ENCODE measurements around the gene BSG.
"Not testable (repeated sequence)": the region's sequence is repeated elsewhere in the genome, so short reads cannot be mapped to it uniquely, and the experiment has no call there.

BSG gene

DNA sequence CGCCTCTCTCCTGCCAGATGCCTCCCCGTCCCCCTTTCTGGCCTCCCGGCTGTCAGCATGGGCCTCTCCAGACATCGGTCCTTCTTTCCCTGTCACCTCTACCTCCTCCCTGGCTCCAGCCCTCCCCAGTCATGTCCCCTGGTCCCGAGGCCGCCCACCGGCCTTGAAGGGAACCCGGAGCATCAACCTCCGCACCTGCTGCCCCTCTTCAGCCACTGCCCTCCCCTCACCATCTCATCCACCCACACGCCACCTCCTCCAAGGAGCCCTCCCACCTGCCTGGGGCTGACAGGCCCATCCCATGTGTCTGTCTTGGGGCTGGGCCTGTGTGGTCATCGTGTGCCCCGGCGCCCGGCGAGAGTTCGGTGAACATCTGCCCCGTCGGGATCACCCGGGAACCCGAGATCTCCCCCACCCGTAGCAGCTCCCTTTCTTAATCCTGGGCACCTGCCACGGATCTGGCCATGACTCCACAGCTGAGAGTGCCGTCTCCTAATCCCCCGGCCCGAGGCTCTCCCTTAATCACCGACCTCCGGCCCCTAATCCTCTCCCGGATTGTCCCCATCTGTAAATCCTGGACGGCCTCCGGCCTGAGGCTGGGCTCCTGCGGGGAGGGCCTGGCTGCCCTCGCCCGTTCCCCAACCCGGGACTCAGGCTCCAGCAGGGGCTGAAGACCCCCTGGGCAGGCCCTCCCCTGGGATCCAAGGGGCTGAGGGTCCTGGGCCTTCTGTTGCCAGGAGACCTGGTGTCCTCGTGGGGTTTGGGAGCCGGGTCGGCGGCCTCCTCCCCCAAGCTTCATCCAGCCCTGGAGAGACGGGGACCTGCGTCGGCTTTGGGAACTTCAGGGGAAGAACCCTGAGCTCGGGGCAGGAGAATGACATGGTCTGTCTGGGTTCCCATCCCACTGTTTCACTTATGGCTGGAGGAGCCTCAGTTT lies 23.2 kb downstream of the BSG start:
- DNase-seq (ENCODE audit: low read depth, low spot score): no peak
- H3K9me3 ChIP-seq (ENCODE audit: control insufficient read depth, insufficient read depth, low read length): no peaks in the 10 kb centered on the region
- H3K27me3 ChIP-seq (ENCODE audit: control insufficient read depth, insufficient read depth, low read length): peaks cover 7% of the 10 kb centered on the region; the same call in 1 of the 2 replicates
- peaks cover 2% of the 10 kb centered on the region; the same call in 1 of the 2 replicates for H3K4me1 ChIP-seq (ENCODE audit: control insufficient read depth, insufficient read depth, low read length)
- H3K36me3 ChIP-seq (ENCODE audit: control insufficient read depth, insufficient read depth, low read length): no peaks in the 10 kb centered on the region
- H3K4me3 ChIP-seq (ENCODE audit: low read length): no peak overlapping the region
- WGBS (ENCODE audit: insufficient coverage, insufficient read length): no CpG with 5 or more reads among the region's 42 CpGs
- H3K27ac ChIP-seq (ENCODE audit: low read length): no peak overlapping the region

DNA sequence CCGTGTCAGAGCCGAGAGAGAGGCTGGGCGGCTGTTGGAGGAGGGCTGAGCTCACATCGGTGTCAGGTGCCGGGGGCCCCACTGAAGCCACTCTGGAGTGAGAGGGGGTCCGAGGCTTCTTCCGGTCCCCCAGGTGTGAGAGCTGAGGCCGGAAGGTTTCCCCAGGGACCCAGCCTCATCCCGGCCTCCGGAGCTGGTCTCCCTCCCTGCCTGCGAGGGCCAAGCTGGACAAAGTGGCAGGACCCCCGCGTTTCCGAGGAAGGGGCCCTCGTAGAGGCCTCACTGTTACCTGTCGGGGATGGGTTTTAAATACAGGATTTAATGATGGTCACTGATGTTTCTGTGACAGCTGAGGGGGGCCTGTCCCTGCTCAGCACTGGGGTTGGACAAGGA lies 23.9 kb downstream of the BSG start:
- WGBS (ENCODE audit: insufficient coverage, insufficient read length): no CpG with 5 or more reads among the region's 16 CpGs
- H3K9me3 ChIP-seq (ENCODE audit: control insufficient read depth, insufficient read depth, low read length): no peaks in the 10 kb centered on the region
- H3K36me3 ChIP-seq (ENCODE audit: control insufficient read depth, insufficient read depth, low read length): no peaks in the 10 kb centered on the region
- peaks cover 2% of the 10 kb centered on the region; the same call in 1 of the 2 replicates for H3K4me1 ChIP-seq (ENCODE audit: control insufficient read depth, insufficient read depth, low read length)
- no peak overlapping the region for H3K4me3 ChIP-seq (ENCODE audit: low read length)
- DNase-seq (ENCODE audit: low read depth, low spot score): no peak
- H3K27me3 ChIP-seq (ENCODE audit: control insufficient read depth, insufficient read depth, low read length): peaks cover 2% of the 10 kb centered on the region; the same call in 1 of the 2 replicates
- no peak overlapping the region for H3K27ac ChIP-seq (ENCODE audit: low read length)

DNA sequence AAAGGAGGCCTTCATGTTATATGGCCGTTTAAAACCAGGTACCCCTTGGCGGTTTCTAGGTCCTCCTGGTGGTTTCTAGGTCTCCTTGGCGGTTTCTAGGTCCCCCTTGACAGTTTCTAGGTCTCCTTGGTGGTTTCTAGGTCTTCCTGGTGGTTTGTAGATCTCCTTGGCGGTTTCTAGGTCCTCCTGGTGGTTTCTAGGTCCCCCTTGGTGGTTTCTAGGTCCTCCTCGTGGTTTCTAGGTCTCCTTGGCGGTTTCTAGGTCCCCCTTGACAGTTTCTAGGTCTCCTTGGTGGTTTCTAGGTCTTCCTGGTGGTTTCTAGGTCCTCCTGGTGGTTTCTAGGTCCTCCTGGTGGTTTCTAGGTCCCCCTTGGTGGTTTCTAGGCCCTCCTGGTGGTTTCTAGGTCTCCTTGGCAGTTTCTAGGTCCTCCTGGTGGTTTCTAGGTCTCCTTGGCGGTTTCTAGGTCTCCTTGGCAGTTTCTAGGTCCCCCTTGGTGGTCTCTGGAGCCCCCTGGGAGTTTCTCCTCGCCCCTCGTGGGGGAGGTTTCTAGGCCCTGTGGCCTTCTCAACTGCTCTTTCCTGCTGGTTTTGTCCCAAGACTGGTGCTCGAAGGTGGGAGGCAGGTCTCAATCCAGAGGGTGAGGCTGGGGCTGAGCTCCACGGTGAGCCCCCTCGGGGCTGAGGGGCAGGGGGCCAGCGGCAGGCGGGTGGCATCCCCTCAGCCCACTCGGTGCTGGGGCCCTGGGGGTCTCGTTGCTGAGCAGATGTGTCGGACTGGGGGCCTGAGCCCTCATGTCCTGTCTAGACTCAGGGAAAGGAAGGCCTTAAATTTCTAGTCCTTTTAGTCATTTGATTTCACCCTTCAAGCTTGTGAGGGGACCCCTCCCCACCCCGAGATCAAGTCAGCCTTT lies 25.3 kb downstream of the BSG start:
- no CpG with 5 or more reads among the region's 18 CpGs for WGBS (ENCODE audit: insufficient coverage, insufficient read length)
- Histone ChIP-seq H3K4me1 (ENCODE audit: control insufficient read depth, insufficient read depth, low read length) (no peaks in the 10 kb centered on the region), H3K27ac (ENCODE audit: low read length) (no peak overlapping the region), H3K27me3 (ENCODE audit: control insufficient read depth, insufficient read depth, low read length) (no peaks in the 10 kb centered on the region), H3K4me3 (ENCODE audit: low read length) (no peak overlapping the region), H3K36me3 (ENCODE audit: control insufficient read depth, insufficient read depth, low read length) (no peaks in the 10 kb centered on the region; the same call in 1 of the 2 replicates), H3K9me3 (ENCODE audit: control insufficient read depth, insufficient read depth, low read length) (no peaks in the 10 kb centered on the region)
- no peak for DNase-seq (ENCODE audit: low read depth, low spot score)

DNA sequence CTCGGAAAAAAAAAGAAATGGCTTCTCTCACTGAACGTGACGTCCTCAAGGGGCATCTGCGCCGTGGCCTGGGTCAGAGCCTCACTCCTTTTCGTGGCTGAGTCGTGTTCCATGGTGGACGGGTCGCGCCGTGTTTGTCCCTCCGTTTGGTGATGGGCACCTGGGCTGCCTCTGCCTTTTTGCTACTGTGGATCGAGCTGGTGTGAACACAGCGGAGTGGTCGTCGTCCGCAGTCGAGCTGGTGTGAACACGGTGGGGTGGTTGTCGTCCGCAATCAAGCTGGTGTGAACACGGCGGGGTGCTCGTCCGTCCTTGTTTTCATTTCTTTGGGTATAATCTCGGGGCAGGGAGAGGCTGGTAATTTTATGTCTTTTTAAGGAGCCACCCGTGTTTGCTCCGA lies 28.9 kb downstream of the BSG start:
- 0 out of 2 replicates have a peak, but pooled peaks cover 2% of the 10 kb centered on the region for H3K9me3 ChIP-seq (ENCODE audit: control insufficient read depth, insufficient read depth, low read length)
- WGBS (ENCODE audit: insufficient coverage, insufficient read length): no CpG with 5 or more reads among the region's 28 CpGs
- no peaks in the 10 kb centered on the region; the same call in 1 of the 2 replicates for H3K36me3 ChIP-seq (ENCODE audit: control insufficient read depth, insufficient read depth, low read length)
- H3K4me1 ChIP-seq (ENCODE audit: control insufficient read depth, insufficient read depth, low read length): no peaks in the 10 kb centered on the region
- no peak for DNase-seq (ENCODE audit: low read depth, low spot score)
- no peak overlapping the region for H3K27ac ChIP-seq (ENCODE audit: low read length)
- no peak overlapping the region for H3K4me3 ChIP-seq (ENCODE audit: low read length)
- no peaks in the 10 kb centered on the region for H3K27me3 ChIP-seq (ENCODE audit: control insufficient read depth, insufficient read depth, low read length)

DNA sequence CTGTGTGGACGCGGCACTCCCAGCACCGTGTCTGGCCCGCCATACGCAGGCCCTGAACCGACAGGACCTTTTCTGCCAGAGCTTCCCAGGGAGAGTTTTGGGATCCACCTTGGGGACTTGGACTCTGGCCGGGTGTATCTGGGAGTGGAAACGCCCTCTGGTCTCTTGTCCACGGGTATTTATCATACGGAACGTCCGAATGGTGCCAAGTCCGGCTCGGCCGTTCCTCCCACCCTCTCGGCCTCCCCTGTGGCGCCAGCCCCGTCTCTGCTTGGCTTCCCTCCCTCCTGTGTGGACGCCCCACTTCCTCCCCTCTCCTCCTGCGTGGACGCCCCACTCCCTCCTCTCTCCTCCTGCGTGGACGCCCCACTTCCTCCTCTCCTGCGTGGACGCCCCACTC lies 29.4 kb downstream of the BSG start:
- H3K4me3 ChIP-seq (ENCODE audit: low read length): no peak overlapping the region
- no CpG with 5 or more reads among the region's 25 CpGs for WGBS (ENCODE audit: insufficient coverage, insufficient read length)
- no peaks in the 10 kb centered on the region for H3K4me1 ChIP-seq (ENCODE audit: control insufficient read depth, insufficient read depth, low read length)
- no peak for DNase-seq (ENCODE audit: low read depth, low spot score)
- H3K9me3 ChIP-seq (ENCODE audit: control insufficient read depth, insufficient read depth, low read length): 0 out of 2 replicates have a peak, but pooled peaks cover 2% of the 10 kb centered on the region
- no peaks in the 10 kb centered on the region for H3K27me3 ChIP-seq (ENCODE audit: control insufficient read depth, insufficient read depth, low read length)
- no peak overlapping the region for H3K27ac ChIP-seq (ENCODE audit: low read length)
- no peaks in the 10 kb centered on the region; the same call in 1 of the 2 replicates for H3K36me3 ChIP-seq (ENCODE audit: control insufficient read depth, insufficient read depth, low read length)

DNA sequence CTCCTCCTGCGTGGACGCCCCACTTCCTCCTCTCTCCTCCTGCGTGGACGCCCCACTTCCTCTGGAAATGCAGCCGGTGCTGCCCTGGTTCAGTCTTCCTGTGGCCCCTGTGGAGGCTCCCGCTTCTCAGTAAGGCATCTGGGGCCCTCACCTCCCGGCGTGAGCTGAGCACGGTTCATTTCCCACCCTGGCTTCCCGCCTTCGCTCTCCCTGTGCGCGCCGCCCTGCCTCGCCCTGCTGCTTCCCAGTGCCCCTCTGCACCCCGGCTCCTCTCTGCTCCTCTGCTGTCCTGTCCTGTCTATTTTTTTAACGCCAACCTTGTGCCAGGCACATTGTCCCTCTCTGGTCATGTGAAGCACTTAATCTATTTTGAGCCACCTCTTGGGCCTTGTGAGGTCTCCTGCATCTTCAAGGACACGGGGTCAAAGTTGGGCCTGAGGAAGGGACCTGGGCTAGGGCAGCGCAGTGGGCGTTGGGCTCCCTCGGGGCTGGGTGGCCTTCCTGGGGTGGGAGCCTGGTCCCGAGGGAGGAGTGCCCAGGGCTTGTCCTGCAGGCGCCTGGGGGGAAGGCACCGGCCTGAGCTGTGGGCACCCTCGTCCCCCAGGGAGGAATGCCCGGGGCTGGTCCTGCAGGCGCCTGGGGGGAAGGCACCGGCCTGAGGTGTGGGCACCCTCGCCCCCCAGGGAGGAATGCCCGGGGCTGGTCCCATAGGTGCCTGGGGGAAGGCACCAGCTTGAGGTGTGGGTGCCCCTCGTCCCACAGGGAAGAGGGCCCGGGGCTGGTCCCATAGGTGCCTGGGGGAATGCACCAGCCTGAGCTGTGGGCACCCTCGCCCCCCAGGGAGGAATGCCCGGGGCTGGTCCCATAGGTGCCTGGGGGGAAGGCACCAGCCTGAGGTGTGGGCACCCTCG lies 30.2 kb downstream of the BSG start:
- Histone ChIP-seq H3K4me1 (ENCODE audit: control insufficient read depth, insufficient read depth, low read length) (no peaks in the 10 kb centered on the region), H3K4me3 (ENCODE audit: low read length) (no peak overlapping the region), H3K9me3 (ENCODE audit: control insufficient read depth, insufficient read depth, low read length) (0 out of 2 replicates have a peak, but pooled peaks cover 2% of the 10 kb centered on the region), H3K27ac (ENCODE audit: low read length) (no peak overlapping the region), H3K27me3 (ENCODE audit: control insufficient read depth, insufficient read depth, low read length) (no peaks in the 10 kb centered on the region), H3K36me3 (ENCODE audit: control insufficient read depth, insufficient read depth, low read length) (no peaks in the 10 kb centered on the region; the same call in 1 of the 2 replicates)
- DNase-seq (ENCODE audit: low read depth, low spot score): no peak
- WGBS (ENCODE audit: insufficient coverage, insufficient read length): no CpG with 5 or more reads among the region's 35 CpGs

DNA sequence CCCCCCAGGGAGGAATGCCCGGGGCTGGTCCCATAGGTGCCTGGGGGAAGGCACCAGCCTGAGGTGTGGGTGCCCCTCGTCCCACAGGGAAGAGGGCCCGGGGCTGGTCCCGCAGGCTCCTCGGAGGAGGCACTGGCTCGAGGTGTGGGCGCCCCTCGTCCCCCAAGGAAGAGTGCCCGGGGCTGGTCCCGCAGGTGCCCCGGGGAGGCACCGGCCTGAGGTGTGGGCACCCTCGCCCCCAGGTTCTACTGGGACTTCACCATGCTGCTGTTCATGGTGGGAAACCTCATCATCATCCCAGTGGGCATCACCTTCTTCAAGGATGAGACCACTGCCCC lies 30.9 kb downstream of the BSG start:
- not testable (repeated sequence) for H3K27me3 ChIP-seq (ENCODE audit: control insufficient read depth, insufficient read depth, low read length); DNase-seq (ENCODE audit: low read depth, low spot score); H3K4me3 ChIP-seq (ENCODE audit: low read length); H3K27ac ChIP-seq (ENCODE audit: low read length); H3K36me3 ChIP-seq (ENCODE audit: control insufficient read depth, insufficient read depth, low read length); H3K9me3 ChIP-seq (ENCODE audit: control insufficient read depth, insufficient read depth, low read length); H3K4me1 ChIP-seq (ENCODE audit: control insufficient read depth, insufficient read depth, low read length)
- WGBS (ENCODE audit: insufficient coverage, insufficient read length): no CpG with 5 or more reads among the region's 13 CpGs

DNA sequence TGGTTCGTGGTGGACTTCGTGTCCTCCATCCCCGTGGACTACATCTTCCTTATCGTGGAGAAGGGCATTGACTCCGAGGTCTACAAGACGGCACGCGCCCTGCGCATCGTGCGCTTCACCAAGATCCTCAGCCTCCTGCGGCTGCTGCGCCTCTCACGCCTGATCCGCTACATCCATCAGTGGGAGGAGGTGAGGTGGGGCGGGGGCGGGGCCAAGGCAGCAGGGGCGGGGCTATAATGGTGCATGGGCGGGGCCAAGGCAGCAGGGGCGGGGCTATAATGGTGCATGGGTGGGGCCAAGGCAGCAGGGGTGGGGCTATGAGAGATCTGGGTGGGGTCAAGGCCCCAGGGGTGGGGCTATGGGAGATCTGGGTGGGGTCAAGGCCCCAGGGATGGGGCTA lies 31.4 kb downstream of the BSG start:
- no CpG with 5 or more reads among the region's 20 CpGs for WGBS (ENCODE audit: insufficient coverage, insufficient read length)
- not testable (repeated sequence) for DNase-seq (ENCODE audit: low read depth, low spot score); H3K27ac ChIP-seq (ENCODE audit: low read length); H3K36me3 ChIP-seq (ENCODE audit: control insufficient read depth, insufficient read depth, low read length); H3K27me3 ChIP-seq (ENCODE audit: control insufficient read depth, insufficient read depth, low read length); H3K9me3 ChIP-seq (ENCODE audit: control insufficient read depth, insufficient read depth, low read length); H3K4me3 ChIP-seq (ENCODE audit: low read length); H3K4me1 ChIP-seq (ENCODE audit: control insufficient read depth, insufficient read depth, low read length)

DNA sequence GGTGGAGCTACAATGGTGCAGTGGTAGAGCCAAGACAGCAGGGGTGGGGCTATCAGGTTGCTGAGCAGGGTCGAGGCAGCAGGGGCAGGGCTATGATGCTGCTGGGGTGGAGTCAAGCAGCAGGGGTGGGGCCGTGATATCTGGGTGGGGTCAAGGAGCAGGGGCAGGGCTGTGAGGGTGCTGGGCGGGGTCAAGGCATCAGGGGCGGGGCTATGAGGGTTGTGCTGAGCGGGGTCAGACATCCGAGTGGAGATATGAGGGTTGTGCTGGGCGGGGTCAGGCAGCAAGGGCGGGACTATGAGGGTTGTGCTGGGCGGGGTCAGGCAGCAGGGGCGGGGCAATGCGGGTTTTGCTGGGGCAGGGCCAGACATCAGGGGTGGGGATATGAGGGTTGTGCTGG lies 32.0 kb downstream of the BSG start:
- WGBS (ENCODE audit: insufficient coverage, insufficient read length): no CpG with 5 or more reads among the region's 11 CpGs
- Histone ChIP-seq H3K4me1 (ENCODE audit: control insufficient read depth, insufficient read depth, low read length) (no peaks in the 10 kb centered on the region), H3K27ac (ENCODE audit: low read length) (no peak overlapping the region), H3K27me3 (ENCODE audit: control insufficient read depth, insufficient read depth, low read length) (no peaks in the 10 kb centered on the region), H3K36me3 (ENCODE audit: control insufficient read depth, insufficient read depth, low read length) (no peaks in the 10 kb centered on the region; the same call in 1 of the 2 replicates), H3K9me3 (ENCODE audit: control insufficient read depth, insufficient read depth, low read length) (0 out of 2 replicates have a peak, but pooled peaks cover 2% of the 10 kb centered on the region), H3K4me3 (ENCODE audit: low read length) (no peak overlapping the region)
- DNase-seq (ENCODE audit: low read depth, low spot score): no peak

All from iPS DF 6.9 (cell line).